ENCODE data around the gene INPP1. TPM values are rescaled to one million over a fixed set of nuclear protein-coding genes. Genes with fewer than 3 reads are reported as not detected.

Gene INPP1
- total RNA-seq, 6 experiments from 2014 or later, result 13.9 to 22.0 (median 14.7) TPM

- ATAC-seq (no peak), DNase-seq (no peak)
- Histone ChIP-seq H3K9me3 (no peaks in the 10 kb centered on the region), H3K4me3 (no peak overlapping the region), H3K36me3 (peaks cover 0 to 7% (median 2%) of the 10 kb centered on the region in 4 donors), H3K27me3 (no peaks in the 10 kb centered on the region), H3K27ac (no peak overlapping the region), H3K4me1 (peaks cover 0 to 8% (median 0%) of the 10 kb centered on the region in 4 donors)
- no peak for TF ChIP-seq POLR2A (IDR thresholded peaks at IDR 0.05)
- no peak for TF ChIP-seq CTCF (IDR thresholded peaks at IDR 0.05)
- WGBS (ENCODE audit: insufficient coverage, low coverage, low lambda C conversion rate, missing lambda C conversion rate), result 93% methylated on average over 4 of the region's 4 CpGs
- intact Hi-C loops (cut with DNase I), result no loop called here
Observed at GRCh38 chr2:190367091-190367490, 23.7 kb downstream of the INPP1 start.

- Histone ChIP-seq H3K4me1 (peaks cover 0 to 8% (median 1%) of the 10 kb centered on the region in 4 donors), H3K36me3 (peaks cover 0 to 7% (median 2%) of the 10 kb centered on the region in 4 donors), H3K27ac (peak overlapping the region in 1 of 3 donors; percentile 48), H3K4me3 (no peak overlapping the region), H3K9me3 (no peaks in the 10 kb centered on the region), H3K27me3 (no peaks in the 10 kb centered on the region)
- peak; percentile 44 to 83 (median 62) for ATAC-seq
- TF ChIP-seq POLR2A (IDR thresholded peaks at IDR 0.05) (no peak), CTCF (IDR thresholded peaks at IDR 0.05) (no peak)
- DNase-seq, result peak in 1 of 3 donors; percentile 61
- 66% methylated on average over 2 of the region's 2 CpGs for WGBS (ENCODE audit: insufficient coverage, low coverage, low lambda C conversion rate, missing lambda C conversion rate)
- intact Hi-C loops (cut with DNase I), result no loop called here
Observed at GRCh38 chr2:190369635-190370034, 26.2 kb downstream of the INPP1 start.

GRCh38 chr2:190376083-190376482 lies 32.7 kb downstream of the INPP1 start:
- ATAC-seq (no peak), DNase-seq (no peak)
- intact Hi-C loops (cut with DNase I), result no loop called here
- TF ChIP-seq CTCF (IDR thresholded peaks at IDR 0.05) (no peak), POLR2A (IDR thresholded peaks at IDR 0.05) (no peak)
- Histone ChIP-seq H3K4me1 (peaks cover 0 to 14% (median 6%) of the 10 kb centered on the region in 4 donors), H3K27me3 (no peaks in the 10 kb centered on the region), H3K36me3 (no peaks in the 10 kb centered on the region), H3K4me3 (no peak overlapping the region), H3K9me3 (no peaks in the 10 kb centered on the region), H3K27ac (peak overlapping the region in 2 of 3 donors; percentile 53 to 67)

DNA sequence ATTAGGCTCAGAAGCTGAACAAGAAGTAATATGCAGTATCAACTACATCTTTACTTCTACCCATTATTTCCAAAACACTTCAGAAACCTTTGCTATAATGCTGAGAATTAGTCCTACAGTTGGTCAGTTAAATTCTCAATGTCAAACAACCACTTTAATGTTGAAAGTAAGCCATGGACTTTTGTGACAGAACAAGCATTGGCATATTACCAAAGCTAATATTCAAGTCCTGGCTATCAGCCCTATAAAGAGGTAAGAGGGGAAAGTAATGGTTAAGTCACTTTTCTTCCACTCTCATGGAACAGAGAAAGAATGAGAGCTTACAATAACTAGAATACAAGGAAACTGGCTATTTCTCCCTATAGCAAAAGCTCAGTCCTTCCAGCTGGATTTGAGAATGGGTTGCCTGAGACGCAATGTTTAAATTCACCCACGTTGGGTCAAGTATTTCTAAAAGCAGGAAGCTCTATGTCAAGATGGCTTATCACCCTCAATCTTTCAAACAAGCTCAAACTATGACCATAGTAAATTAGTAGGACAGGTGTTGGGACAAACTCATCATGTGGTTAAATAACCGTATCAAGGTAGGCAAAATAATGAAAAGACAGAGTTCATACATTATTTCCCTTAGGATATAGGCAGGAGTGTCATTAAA lies 33.3 kb downstream of the INPP1 start:
- peak; percentile 52 to 79 (median 71) for ATAC-seq
- DNase-seq, result no peak
- intact Hi-C loops (cut with DNase I), result no loop called here
- Histone ChIP-seq H3K27me3 (no peaks in the 10 kb centered on the region), H3K9me3 (no peaks in the 10 kb centered on the region), H3K27ac (peak overlapping the region in 2 of 3 donors; percentile 53 to 67), H3K4me3 (peak overlapping the region in 1 of 3 donors; percentile 4), H3K4me1 (peaks cover 0 to 14% (median 6%) of the 10 kb centered on the region in 4 donors), H3K36me3 (no peaks in the 10 kb centered on the region)
- WGBS (ENCODE audit: insufficient coverage, low coverage, low lambda C conversion rate, missing lambda C conversion rate), result 44% methylated on average over 3 of the region's 3 CpGs
- TF ChIP-seq CTCF (IDR thresholded peaks at IDR 0.05), result no peak
- no peak for TF ChIP-seq POLR2A (IDR thresholded peaks at IDR 0.05)

All from right lobe of liver (tissue), 6 donors.